NCI-H2081 treated with DMSO at 0.1 percent for 48 hours (cell line): Measurements from ENCODE around the gene CARD11.
"Not testable (repeated sequence)": the region's sequence is repeated elsewhere in the genome, so short reads cannot be mapped to it uniquely, and the experiment has no call there.

Experiments
- DNase-seq: peaks from one replicate; lab custom pipeline; 2025; lab: John Stamatoyannopoulos, UW

Gene CARD11

GRCh38 chr7:2924866-2925840, 118.5 kb downstream of the CARD11 start:
- DNase-seq = no peak

DNA sequence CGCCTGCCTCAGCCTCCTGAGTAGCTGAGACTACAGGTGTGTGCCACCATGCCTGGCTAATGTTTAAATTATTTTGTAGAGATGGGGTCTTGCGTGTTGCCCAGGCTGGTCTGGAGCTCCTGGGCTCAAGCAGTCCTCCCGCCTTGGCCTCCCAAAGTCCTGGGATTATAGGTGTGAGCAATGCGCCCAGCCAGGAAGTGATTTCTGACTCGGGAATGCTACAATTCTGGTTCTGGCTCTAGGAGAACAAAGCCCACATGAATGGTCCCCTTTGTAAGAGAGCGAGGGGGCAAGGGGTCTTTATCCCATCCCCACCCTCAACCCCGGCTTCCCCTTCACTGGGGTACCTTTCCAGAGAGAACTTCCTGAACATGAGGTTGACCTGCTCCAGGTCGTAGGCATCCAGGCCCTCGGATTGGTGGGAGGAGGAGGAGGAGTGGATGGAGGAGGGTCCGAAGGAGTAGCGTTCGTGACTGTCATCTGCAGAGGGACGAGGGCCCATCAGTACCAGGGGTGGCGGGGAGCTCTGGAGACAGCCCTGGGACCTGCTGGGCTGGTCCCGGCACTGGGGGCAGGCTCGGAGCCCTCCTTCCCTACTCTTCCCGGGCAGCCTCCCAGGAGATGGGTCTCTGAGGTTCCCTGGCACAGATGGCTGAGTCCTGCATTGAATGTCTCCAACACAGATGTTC, 119.6 kb downstream of the CARD11 start:
- DNase-seq = no peak

DNA sequence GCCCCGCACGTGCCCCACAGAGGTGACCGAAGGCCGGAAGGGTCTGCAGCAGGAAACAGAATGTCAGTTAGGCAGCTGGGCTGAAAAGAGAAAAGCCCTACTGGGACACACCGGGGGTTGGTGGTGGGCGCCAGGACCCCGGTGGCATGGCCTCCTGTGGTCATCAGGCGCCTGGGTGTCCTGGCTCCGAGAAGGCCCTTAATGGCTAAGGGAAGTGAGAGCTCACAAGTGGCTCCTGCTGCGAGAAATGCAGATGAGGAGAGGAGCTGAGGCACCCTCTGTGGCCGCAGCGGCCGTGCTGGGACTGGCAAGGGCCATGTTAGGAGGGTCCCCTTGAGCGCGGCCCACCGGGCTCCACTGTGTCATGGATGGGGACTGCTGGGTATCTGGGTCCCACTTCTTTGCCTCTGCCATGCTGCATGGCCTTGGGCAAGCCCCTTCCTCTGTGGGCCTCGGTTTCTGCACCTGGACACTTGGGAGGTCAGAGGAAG, 120.3 kb downstream of the CARD11 start:
- DNase-seq = no peak

- DNase-seq = no peak
These were observed 120.8 kb downstream of the CARD11 start for GRCh38 chr7:2922866-2923265.

DNA sequence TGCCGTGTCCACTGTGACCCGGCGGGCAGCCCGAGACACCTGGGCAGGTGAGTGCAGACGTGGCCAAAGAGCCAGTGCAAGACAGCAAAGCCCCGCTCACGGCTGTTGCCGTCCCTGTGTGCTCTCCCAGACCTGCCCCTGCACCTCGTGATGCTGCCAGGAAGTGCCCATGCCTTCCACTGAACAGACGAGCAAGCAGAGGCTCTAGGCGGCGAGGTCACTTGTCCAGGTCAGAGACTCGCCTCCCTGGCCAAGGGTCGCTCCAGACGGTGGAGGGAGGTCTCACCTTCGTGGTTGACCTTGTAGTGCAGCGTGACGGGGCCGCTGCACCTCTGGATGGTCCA, 121.3 kb downstream of the CARD11 start:
- DNase-seq = no peak

DNA sequence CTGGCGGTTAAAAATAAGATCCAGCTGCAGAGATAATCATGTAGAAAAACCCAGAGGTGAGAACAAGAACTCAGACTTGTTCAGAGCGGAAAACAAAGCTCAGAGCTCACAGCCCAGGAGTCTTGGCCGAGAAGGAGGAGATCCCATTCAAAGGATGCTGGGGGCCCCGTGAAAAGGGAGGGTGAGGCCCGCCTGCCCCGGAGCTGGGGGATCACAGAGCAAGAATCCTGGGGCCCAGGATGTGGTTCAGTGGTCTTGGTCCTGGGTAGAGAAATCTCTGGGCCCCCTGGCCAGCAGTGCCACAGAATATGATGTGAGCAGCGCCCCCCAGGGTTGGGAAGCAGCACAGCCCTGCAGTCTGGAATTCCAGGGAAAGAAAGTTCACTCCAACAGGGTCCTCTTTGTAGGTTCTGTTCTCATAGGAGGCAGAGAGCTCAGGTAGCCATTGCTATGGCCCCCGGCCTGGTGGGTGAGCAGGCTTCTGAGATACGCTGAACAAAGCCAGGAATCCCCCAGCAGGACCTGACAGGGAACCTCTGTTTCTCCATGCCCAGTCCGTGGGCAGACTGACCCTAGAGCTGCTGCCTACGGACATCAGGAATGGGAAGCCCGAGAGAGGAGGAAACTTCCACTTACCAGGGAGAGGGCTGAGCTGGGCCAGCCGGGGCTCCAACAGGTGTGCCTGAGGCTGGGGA, 121.9 kb downstream of the CARD11 start:
- no peak for DNase-seq

GRCh38 chr7:2920956-2921652, 122.6 kb downstream of the CARD11 start:
- DNase-seq = no peak

GRCh38 chr7:2920480-2920879, 123.2 kb downstream of the CARD11 start:
- not testable (repeated sequence) for DNase-seq

GRCh38 chr7:2920041-2920440, 123.6 kb downstream of the CARD11 start:
- DNase-seq = no peak

GRCh38 chr7:2919256-2919655, 124.4 kb downstream of the CARD11 start:
- no peak for DNase-seq

GRCh38 chr7:2918406-2918805, 125.3 kb downstream of the CARD11 start:
- no peak for DNase-seq

- DNase-seq = no peak
These were observed 128.6 kb downstream of the CARD11 start for GRCh38 chr7:2915023-2915422.

DNA sequence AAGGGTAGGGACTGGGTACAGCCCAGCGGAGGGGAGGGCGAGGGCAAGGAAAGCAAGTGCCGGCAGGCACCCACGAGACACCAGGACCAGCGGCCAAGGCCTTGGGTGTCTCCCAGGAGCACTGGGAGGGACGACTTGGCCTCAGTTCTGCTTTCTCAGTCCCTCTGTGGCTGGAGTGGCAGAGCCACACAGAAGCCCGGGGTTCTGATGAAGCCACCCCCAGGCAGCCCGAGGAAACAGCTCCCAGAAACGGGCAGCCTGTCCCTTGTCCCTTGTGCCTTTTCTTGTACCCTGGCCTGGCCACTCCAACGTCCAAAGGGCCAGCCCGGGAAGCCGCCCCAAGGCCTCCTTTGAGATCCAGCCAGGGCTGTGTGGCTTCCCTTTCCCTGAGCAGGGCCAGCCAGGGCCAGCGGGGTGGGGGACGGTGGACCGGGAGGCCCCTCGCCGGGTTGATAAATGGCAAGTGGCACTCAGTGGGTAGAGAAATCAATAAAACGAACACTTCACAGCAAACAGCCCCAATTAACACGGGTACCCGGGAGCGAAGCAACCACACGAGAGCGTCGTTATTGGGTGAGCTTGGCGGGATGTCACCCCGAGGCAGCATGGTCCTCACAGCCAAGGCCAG, 129.8 kb downstream of the CARD11 start:
- no peak for DNase-seq

GRCh38 chr7:2912684-2913439, 130.8 kb downstream of the CARD11 start:
- no peak for DNase-seq

DNA sequence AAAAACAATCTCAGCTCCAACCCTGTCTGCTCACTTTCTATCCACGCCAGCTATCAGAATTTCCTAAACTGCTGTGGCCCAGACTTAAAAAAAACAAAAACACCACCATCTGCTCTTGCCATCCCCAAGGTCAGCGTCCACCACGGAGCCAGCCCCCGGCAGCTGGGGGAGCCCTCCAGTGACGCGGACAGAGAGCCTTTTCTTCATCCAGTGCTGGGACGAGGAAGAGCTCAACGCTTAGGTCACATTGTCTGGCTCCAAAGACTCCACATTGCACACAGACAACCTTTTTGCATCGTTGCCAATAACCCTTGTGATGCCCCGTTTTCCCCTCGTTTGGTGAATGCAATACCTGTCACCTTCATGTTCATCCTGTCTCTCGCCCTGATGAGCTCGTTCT, 132.2 kb downstream of the CARD11 start:
- DNase-seq = no peak

- DNase-seq = no peak
These were observed 134.1 kb downstream of the CARD11 start for GRCh38 chr7:2909471-2910039.

DNA sequence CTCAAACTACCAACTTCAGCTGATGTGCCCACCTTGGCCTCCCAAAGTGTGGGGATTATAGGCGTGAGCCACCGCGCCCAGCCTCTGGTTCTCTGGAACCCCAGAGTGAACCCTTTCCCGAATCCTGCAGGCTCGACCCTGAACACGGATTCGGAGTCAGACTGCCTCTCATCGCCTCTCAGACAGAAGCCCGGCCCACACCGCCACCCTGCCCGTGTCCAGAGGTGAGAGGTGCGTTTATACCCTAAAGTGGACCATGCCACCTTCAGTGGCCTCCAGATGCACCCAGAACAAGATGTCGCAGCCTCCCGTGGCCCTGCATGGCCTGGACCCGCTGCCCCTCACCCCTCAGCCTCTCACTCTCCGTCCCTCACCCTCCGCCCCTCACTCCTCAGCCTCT, 134.6 kb downstream of the CARD11 start:
- DNase-seq = no peak

DNA sequence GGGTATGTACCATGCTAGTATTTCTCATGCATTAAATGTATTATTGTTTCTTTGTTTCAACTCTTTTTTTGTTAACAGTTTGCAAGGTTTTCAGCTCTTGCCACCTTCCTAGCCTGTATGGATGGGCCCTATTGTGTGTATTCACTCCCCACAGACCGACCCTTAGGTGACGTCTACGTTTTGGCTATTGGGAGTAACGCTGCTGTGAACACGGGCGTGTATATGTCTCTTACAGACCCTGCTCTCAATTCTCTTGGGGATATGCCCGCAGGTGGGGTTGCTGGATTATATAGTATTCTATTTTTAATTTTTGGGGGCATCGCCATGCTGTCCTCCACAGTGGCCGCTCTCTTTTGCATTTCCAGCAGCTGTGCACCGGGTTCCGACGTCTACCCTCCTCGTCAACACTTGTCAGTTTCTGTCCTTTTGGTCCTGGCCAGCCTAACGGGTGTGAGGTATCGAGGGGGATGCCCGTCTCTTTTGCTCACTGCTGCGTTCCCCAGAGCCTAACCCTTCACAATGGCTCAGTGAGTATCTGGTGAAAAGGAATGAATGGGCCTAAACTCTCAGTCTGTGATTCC, 135.5 kb downstream of the CARD11 start:
- no peak for DNase-seq

GRCh38 chr7:2906197-2906931, 137.3 kb downstream of the CARD11 start:
- DNase-seq = no peak
